Activated naive CD8-positive, alpha-beta T cell treated with anti-CD3 and anti-CD28 coated beads, Interleukin-2, amount 10 ng/mL, durations not matched to agents 7 days and 5 days (primary cell): ENCODE results near the gene ANAPC2. TPM values are rescaled to one million over a fixed set of nuclear protein-coding genes. Genes with fewer than 3 reads are reported as not detected.

Source experiments
- ATAC-seq: fragments of 150-1000 bp; cut with Tn5 transposase; one replicate; pipeline ENCODE4 v1.10.0; 2021; ENCODE audit warnings: low read depth, moderate library complexity
- POLR2A ChIA-PET: fragments of 350-600 bp; sonication (Branson Sonifier 250); formaldehyde crosslinking; loops from one replicate; lab custom pipeline; 2021; ENCODE audit warnings: antibody characterized with exemption; lab: Charles Lee
- DNase-seq: peaks from one replicate; pipeline ENCODE4 v3.0.0; 2021
- H3K27ac Mint-ChIP-seq: one replicate; pipeline ENCODE4 v1.8.0; 2022; ENCODE audit warnings: mild to moderate bottlenecking, mixed read lengths
- H3K27me3 Mint-ChIP-seq: one replicate; pipeline ENCODE4 v1.8.0; 2022; ENCODE audit warnings: mild to moderate bottlenecking, moderate library complexity, mixed read lengths
- H3K36me3 Mint-ChIP-seq: one replicate; pipeline ENCODE4 v1.8.0; 2021; ENCODE audit warnings: mild to moderate bottlenecking, mixed read lengths
- H3K4me1 Mint-ChIP-seq: one replicate; pipeline ENCODE4 v1.8.0; 2021; ENCODE audit warnings: mixed read lengths
- H3K4me3 Mint-ChIP-seq: one replicate; pipeline ENCODE4 v1.8.0; 2022; ENCODE audit warnings: mild to moderate bottlenecking, moderate library complexity, mixed read lengths
- H3K9me3 Mint-ChIP-seq: one replicate; pipeline ENCODE4 v1.8.0; 2021; ENCODE audit warnings: mixed read lengths
- total RNA-seq, 2 experiments: library from RNA; stranded (reverse); gene quantifications; one replicate each; pipeline ENCODE4 v1.2.3, GENCODE V29; 2021

The ANAPC2 gene
- total RNA-seq, 2 experiments from 2014 or later: 84.2 to 87.8 TPM

DNA sequence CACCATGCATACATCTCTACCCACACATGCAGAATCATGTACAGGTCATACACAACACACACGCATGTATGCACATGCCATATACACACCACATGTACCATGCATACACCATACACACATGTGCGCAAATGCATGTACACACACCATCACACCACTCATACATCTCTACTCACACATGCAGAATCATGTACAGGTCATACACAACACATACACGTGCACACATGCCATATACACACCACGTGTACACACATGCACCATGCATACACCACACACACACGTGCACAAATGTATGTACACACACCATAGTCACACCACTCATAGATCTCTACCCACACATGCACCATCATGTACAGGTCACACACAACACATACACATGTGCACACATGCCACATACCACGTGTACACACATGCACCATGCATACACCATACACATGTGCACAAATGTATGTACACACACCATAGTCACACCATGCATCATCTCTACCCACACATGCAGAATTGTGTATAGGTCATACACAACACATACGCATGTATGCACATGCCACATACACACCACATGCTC is 35.4 kb downstream of the ANAPC2 start:
- H3K9me3 Mint-ChIP-seq: no peaks in the 10 kb centered on the region
- H3K4me1 Mint-ChIP-seq: peaks cover 3% of the 10 kb centered on the region
- H3K27me3 Mint-ChIP-seq: peaks cover 10% of the 10 kb centered on the region
- H3K27ac Mint-ChIP-seq: no peak overlapping the region
- no peaks in the 10 kb centered on the region for H3K36me3 Mint-ChIP-seq
- ATAC-seq (no peak), DNase-seq (no peak)
- POLR2A ChIA-PET: interaction anchor here (0.7 kb wide), 1 partner anchor 70 kb away, joined by 3 read pairs; no protein-coding TSS in a partner anchor
- no peak overlapping the region for H3K4me3 Mint-ChIP-seq

DNA sequence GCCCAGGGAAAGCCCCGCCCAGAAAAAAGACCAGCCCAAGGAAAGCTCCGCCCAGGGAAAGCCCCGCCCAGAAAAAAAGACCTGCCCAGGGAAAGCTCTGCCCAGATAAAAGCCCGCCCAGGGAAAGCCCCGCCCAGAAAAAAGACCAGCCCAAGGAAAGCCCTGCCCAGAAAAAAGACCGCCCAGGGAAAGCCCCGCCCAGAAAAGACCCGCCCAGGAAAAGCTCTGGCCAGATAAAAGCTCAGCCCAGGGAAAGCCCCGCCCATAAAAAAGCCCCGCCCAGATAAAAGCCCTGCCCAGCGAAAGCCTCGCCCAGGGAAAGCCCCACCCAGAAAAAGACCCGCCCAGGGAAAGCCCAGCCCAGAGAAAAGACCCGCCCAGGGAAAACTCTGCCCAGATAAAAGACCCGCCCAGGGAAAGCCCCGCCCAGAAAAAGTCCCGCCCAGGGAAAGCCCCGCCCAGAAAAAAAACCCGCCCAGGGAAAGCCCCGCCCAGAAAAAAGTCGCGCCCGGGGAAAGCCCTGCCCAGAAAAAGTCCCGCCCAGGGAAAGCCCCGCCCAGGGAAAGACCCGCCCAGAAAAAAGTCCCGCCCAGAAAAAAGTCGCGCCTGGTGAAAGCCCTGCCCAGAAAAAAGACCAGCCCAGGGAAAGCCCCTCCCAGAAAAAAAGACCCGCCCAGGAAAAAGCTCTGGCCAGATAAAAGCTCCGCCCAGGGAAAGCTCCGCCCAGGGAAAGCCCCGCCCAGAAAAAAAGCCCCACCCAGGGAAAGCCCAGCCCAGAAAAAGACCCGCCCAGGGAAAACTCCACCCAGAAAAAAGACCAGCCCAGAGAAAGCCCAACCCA is 37.5 kb downstream of the ANAPC2 start:
- DNase-seq (no peak), ATAC-seq (peak; percentile 12)
- Mint-ChIP-seq H3K27me3 (peaks cover under 1% of the 10 kb centered on the region), H3K4me1 (peaks cover 4% of the 10 kb centered on the region), H3K9me3 (no peaks in the 10 kb centered on the region), H3K4me3 (no peak overlapping the region), H3K27ac (no peak overlapping the region), H3K36me3 (no peaks in the 10 kb centered on the region)
- POLR2A ChIA-PET: interaction anchor here (1.0 to 1.4 kb wide), 3 partner anchors 13 to 50 kb away, joined by 4 read pairs; partner anchors contain the start of gene TPRN

DNA sequence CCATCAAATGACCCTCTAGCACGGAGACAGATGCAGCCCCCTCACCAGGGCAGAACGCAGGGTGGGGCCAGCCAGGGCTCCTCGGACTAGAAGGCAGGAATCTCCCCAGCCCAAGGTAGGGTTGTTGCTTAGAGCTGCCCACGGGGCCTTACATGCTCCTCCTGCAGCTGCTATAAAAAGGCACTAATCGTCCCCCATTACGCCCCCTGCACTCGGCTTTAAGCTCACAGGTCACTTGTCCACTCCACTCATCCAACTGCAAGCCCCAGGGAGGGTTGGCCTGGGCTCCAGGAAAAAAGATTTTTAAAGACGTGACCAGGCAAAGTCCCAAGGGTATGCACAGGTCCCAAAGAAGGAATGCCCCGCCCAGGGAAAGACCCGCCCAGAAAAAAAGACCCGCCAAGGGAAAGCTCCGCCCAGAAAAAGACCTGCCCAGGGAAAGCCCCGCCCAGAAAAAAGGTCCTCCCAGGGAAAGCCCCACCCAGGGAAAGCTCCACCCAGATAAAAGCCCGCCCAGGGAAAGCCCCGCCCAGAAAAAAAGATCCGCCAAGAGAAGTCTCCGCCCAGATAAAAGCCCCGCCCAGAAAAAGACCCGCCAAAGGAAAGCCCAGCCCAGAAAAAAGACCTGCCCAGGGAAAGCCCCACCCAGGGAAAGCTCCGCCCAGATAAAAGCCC is 38.3 kb downstream of the ANAPC2 start:
- DNase-seq (no peak), ATAC-seq (no peak)
- H3K4me3 Mint-ChIP-seq: no peak overlapping the region
- no peaks in the 10 kb centered on the region for H3K27me3 Mint-ChIP-seq
- peaks cover 4% of the 10 kb centered on the region for H3K4me1 Mint-ChIP-seq
- no peak overlapping the region for H3K27ac Mint-ChIP-seq
- no peaks in the 10 kb centered on the region for H3K36me3 Mint-ChIP-seq
- POLR2A ChIA-PET: interaction anchor here (0.6 to 1.4 kb wide), 3 partner anchors 19 to 51 kb away, joined by 3 to 4 read pairs (median 4); partner anchors contain the start of gene TPRN
- no peaks in the 10 kb centered on the region for H3K9me3 Mint-ChIP-seq

DNA sequence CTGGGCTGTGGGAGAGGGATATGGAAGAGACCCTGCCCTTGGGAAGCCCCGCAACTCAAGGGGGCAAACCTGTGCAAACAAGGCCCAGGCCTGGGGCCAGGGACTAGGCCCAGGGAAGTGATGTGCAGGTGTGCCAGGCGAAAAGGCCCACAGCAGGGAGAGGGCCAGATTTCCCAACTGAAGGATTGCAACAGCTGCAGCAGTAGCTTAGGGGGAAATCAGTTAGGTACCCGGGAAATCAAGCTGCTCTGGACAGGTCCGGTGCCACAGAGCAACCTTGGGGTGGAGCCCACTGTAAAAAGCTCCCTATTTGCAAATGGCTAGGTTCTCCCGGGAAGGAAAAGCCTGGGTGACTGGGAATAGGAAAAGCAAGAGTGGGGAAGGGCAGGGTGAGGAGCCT is 39.0 kb downstream of the ANAPC2 start:
- Mint-ChIP-seq H3K4me3 (no peak overlapping the region), H3K27me3 (no peaks in the 10 kb centered on the region), H3K9me3 (no peaks in the 10 kb centered on the region), H3K4me1 (peaks cover 4% of the 10 kb centered on the region), H3K36me3 (no peaks in the 10 kb centered on the region), H3K27ac (no peak overlapping the region)
- POLR2A ChIA-PET: interaction anchor here (1.2 kb wide), 1 partner anchor 20 kb away, joined by 4 read pairs; no protein-coding TSS in a partner anchor
- no peak for ATAC-seq
- no peak for DNase-seq

DNA sequence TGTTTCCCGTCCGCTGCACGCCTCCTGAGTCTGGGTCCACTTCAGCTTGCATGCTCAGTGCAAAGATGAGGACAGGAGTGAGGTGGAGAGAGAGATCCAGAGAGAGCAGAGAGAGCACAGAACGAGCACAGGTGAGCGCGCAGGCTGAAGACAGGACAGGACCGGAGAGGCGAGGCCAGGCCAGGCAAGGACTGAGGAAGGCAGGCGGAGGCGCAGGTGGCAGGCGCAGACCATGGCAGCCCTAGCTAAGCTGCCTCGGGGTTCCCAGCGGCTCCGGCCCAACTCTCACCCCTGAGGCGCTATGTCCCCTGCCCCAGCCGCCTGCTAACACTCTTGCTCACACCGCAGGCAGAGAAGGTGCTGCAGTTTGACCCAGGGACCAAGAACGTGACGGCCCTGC is 39.7 kb downstream of the ANAPC2 start:
- POLR2A ChIA-PET: no interaction called here
- H3K27me3 Mint-ChIP-seq: no peaks in the 10 kb centered on the region
- H3K9me3 Mint-ChIP-seq: no peaks in the 10 kb centered on the region
- H3K4me3 Mint-ChIP-seq: no peak overlapping the region
- no peaks in the 10 kb centered on the region for H3K36me3 Mint-ChIP-seq
- H3K27ac Mint-ChIP-seq: no peak overlapping the region
- DNase-seq (no peak), ATAC-seq (no peak)
- H3K4me1 Mint-ChIP-seq: peaks cover 4% of the 10 kb centered on the region

DNA sequence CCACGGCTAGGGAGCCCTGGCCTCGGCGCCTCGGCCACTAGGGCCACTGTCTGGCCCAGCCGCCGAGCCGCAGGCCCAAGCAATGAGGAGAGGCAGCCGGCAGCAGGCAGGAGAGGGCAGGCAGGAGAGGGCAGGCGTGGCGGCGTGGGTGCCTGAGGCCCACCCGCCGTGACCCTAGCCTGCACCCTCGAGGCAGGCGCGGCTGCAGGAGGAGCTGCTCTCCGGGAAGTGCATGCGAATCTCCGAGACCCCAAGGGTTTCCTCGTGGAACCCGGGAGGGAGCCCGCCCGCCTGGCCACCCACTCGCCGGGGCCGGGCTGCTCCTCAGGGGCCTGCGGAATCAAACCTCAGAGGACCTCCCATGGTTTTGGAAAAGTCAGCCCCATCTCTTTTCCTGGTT is 40.1 kb downstream of the ANAPC2 start:
- POLR2A ChIA-PET: no interaction called here
- H3K27me3 Mint-ChIP-seq: no peaks in the 10 kb centered on the region
- peaks cover 4% of the 10 kb centered on the region for H3K4me1 Mint-ChIP-seq
- no peak overlapping the region for H3K4me3 Mint-ChIP-seq
- DNase-seq: no peak
- no peak for ATAC-seq
- H3K9me3 Mint-ChIP-seq: no peaks in the 10 kb centered on the region
- no peaks in the 10 kb centered on the region for H3K36me3 Mint-ChIP-seq
- no peak overlapping the region for H3K27ac Mint-ChIP-seq

DNA sequence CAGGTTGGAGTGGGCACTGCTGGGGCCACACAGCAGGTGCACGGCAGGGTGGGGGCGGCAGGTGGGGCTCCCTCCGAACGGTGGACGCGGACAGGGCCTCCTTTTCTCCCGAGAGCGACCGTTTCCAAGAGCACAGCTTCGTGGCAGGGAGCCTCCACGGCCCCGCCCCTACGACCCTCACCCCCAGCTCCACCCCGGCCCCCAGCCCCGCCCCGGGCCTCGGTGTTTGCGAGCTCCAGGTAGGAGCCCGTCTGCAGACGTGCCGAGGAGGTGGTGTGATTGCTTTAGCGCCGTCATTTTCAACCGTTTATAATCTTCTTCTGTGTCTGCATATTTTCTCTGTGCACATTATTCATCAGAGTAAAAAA is 40.6 kb downstream of the ANAPC2 start:
- Mint-ChIP-seq H3K9me3 (no peaks in the 10 kb centered on the region), H3K27me3 (no peaks in the 10 kb centered on the region), H3K4me1 (peaks cover 4% of the 10 kb centered on the region), H3K4me3 (no peak overlapping the region), H3K36me3 (no peaks in the 10 kb centered on the region), H3K27ac (no peak overlapping the region)
- no peak for DNase-seq
- POLR2A ChIA-PET: no interaction called here
- ATAC-seq: no peak

DNA sequence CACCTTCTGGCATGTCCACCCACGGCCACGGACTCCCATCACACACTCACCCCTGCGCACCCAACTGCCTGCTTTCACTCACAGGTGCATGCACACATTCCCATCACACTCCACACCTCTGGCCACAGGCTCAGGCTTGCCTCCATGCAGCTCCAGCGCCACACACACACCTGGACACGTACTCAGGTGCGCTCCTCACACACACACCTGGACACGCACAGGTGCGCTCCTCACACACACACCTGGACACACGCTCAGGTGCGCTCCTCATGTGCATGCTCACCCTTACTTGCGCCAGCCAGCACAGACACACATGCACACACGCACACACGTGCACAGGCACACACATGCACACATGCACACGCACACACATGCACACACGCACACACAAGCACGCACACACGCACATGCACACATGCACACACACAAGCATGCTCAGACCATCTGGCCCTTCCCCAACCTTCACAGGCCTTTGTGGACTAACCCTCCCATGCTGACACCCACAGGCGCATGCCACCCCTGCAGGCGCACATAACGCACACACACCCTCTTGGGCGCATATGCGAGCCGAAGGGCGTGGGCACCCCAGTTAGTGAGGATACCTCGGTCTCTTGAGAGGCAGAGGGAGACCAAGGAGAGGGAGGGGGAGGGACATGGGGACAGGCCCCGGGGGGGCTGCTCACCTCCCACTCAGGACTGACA is 41.1 kb downstream of the ANAPC2 start:
- H3K4me1 Mint-ChIP-seq: peaks cover 4% of the 10 kb centered on the region
- H3K27ac Mint-ChIP-seq: no peak overlapping the region
- no peak overlapping the region for H3K4me3 Mint-ChIP-seq
- no peaks in the 10 kb centered on the region for H3K36me3 Mint-ChIP-seq
- H3K27me3 Mint-ChIP-seq: peaks cover under 1% of the 10 kb centered on the region
- POLR2A ChIA-PET: interaction anchor here (1.1 kb wide), 1 partner anchor 11 kb away, joined by 3 read pairs; no protein-coding TSS in a partner anchor
- no peaks in the 10 kb centered on the region for H3K9me3 Mint-ChIP-seq
- no peak for ATAC-seq
- no peak for DNase-seq

DNA sequence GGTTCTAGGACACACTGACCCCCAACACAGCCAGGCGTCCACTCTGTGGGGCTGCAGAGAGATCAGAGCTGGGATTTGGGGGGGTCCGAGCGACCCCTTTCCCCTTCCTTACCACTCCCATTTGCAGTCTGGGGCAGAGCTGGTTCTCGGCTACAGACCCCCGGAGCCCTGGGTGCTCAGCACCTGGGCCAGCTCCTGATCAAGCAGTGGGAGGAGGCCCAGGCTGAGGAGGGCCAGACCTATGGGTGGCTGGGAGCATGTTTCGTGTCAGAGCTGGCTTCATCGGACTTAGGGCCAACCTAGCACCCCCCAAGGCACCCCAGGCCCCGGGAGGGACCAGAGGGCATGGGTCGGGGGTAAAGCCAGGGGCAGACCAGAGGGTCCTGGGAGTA is 41.8 kb downstream of the ANAPC2 start:
- Mint-ChIP-seq H3K27me3 (peaks cover 2% of the 10 kb centered on the region), H3K36me3 (no peaks in the 10 kb centered on the region), H3K27ac (no peak overlapping the region), H3K4me3 (no peak overlapping the region), H3K9me3 (no peaks in the 10 kb centered on the region), H3K4me1 (peaks cover 4% of the 10 kb centered on the region)
- DNase-seq (no peak), ATAC-seq (peak; percentile 19)
- POLR2A ChIA-PET: interaction anchor here (1.1 kb wide), 1 partner anchor 11 kb away, joined by 3 read pairs; no protein-coding TSS in a partner anchor

DNA sequence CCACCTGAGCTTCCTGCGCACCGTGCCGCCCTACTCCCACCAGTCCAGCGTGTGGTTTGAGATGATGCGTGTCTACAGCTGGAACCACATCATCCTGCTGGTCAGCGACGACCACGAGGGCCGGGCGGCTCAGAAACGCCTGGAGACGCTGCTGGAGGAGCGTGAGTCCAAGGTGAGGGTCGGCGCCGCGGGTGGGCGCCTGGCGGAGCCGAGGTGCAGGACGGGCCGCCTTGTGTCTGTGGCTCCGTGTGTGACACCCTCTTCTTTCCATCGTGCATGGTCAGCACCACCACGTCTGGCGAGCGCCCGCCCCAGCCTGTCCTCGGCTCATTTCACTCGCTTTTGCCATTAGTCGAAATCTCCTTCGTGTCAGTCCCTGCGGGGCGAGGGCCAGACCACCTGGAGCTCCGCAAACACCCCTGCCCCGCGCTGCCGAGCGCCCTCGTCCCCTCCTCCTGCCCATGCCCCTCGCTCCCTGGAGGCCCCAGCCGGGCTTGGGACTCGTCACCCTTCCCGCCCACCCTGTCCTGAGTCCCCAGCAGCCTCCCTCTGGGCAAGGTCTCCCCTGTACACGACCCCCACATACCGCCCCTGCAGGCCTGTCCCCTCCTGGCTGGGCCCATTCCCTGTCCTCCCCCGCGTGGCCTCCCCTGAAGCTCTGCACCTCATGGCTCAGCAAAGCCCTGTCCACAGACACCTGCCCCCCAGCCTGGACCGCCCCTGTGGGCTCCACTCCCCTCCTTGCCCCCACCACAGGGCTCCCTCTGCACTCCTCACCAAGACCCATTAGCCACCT is 42.4 kb downstream of the ANAPC2 start:
- H3K27me3 Mint-ChIP-seq: peaks cover 6% of the 10 kb centered on the region
- ATAC-seq (no peak), DNase-seq (peak; percentile 28)
- no peaks in the 10 kb centered on the region for H3K9me3 Mint-ChIP-seq
- H3K36me3 Mint-ChIP-seq: no peaks in the 10 kb centered on the region
- peaks cover 4% of the 10 kb centered on the region for H3K4me1 Mint-ChIP-seq
- no peak overlapping the region for H3K4me3 Mint-ChIP-seq
- POLR2A ChIA-PET: interaction anchor here (1.1 kb wide), 1 partner anchor 12 kb away, joined by 3 read pairs; no protein-coding TSS in a partner anchor
- H3K27ac Mint-ChIP-seq: no peak overlapping the region

DNA sequence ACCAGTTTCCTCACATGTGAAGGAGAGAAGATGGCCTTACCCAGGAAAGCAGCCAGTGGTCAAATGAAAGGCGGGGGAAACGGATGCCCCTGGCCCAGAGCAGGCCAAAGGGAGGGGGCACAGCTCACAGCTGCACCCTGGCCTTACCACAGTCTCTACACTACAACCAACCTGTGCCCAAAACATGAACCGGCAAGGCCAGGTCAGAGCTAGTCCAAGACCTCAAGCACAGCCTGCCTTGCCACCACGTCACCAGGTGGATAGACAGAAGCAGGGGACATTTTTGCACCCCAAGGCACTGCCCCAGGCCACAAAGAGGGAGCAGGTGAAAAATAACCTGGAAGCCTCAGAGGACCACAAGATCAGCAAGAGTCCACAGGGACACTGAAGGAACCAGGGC is 44.9 kb downstream of the ANAPC2 start:
- ATAC-seq: no peak
- Mint-ChIP-seq H3K4me3 (no peak overlapping the region), H3K9me3 (no peaks in the 10 kb centered on the region), H3K27me3 (peaks cover 23% of the 10 kb centered on the region), H3K4me1 (peaks cover 9% of the 10 kb centered on the region), H3K27ac (no peak overlapping the region), H3K36me3 (no peaks in the 10 kb centered on the region)
- POLR2A ChIA-PET: no interaction called here
- no peak for DNase-seq
